Measurements from ENCODE around the gene UBE2E1. TPM values are rescaled to one million over a fixed set of nuclear protein-coding genes. Genes with fewer than 3 reads are reported as not detected.

Gene UBE2E1
- 110 TPM for total RNA-seq

DNA sequence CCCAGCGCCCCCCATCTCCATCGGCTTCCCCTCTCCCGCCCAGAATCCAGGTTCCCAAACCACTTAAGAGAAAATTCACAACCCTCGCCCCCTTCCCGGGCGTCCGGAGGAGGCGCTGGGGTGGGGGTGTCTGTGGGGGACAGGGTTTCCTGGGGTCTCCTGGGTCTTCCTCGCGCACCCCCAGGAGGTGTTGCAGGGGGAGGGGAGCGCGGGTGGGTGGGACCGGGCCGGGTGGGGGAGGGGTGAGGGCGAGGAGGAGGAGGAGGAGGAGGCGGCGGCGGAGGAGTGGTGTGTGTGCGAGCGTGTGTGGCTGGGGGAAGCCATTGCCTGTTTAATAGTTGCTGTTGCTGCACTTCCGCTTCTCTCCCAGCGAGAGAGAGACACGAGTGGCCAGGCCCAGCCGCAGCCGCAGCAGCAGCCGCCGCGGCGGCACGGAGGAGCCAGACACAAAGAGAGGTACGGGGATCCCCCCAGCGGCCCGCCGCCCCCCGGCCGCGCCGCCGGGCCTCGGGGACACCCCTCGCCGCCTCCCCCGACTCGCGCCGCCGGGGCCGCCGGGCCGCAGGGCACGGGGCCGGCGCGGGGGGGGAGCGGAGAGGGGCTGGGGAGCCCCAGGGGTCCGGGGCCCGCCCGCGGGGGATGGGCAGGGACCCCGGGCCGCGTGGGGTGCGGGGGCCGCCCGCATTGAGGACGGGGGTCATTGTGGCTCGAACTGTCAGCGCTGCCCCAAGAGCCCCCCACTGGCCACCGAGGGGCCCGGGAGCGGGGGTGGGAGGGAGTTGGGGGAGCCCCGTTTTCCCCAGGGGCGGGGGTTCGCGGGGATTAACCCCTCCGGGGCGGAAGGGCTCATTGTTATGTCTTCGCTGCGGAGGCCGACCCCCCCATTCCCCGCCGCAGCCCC, at the start of gene UBE2E1:
Gene UBE2E1 (plus strand): TSS at position 323 of the 901 bp plus-strand sequence. CDS start 1,315 bp downstream, outside the sequence.

DNA sequence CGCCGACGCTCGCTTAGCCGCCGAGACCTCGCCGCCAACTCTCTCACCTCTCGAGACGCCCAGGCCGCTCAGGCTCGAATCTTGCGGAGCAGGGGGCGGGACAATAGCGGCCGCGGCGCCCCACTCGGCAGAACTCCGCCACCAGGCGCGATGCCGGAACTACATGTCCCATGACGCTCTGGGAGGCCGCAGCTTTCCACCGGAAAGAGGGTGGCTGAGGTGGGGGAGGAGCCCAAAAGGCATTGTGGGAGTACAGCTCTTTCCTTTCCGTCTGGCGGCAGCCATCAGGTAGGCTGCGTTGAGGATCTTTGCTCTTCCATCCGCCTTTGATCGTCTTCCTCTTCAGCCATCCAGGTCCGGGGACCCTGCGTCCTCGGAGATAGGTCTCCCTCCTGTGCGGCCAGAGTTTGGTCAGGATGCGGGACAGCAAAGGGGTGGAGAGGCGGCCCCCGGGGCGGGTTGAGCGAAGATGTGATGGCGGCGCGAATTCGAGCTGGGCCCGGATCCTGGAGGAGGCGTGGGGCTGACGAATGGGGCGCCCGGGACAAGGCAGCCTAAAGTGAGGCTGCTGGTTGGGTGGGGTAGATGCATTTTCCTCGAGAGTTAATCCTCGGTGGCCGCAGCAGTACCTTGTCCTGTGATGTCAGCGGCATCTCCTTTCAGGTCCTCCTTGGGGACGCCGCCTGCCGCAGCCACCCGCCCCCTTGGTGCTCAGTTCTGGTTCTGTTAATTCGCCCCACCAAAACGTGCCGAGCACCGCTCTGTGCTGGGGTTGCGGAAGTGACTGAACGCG, 111.3 kb downstream of the UBE2E1 start, which contains the start of the genes NKIRAS1 and RPL15:
Gene NKIRAS1 (minus strand): TSS at position 105 of the 793 bp plus-strand sequence. CDS start 6,086 bp downstream, outside the sequence.
Gene RPL15 (plus strand): TSS at position 247 of the 793 bp plus-strand sequence. CDS start 728 bp downstream, outside the sequence.

Other genes with a start within 250 kb of the UBE2E1 start
- gene NKIRAS1, start 111.0 kb downstream of the UBE2E1 start, total RNA-seq, result 9.9 TPM
- gene RPL15, start 111.2 kb downstream of the UBE2E1 start, total RNA-seq, result 2,869 TPM
- 40.4 TPM for gene NR1D2, start 139.3 kb downstream of the UBE2E1 start, total RNA-seq